ENCODE data around the gene TTC27.

Gene TTC27

DNA sequence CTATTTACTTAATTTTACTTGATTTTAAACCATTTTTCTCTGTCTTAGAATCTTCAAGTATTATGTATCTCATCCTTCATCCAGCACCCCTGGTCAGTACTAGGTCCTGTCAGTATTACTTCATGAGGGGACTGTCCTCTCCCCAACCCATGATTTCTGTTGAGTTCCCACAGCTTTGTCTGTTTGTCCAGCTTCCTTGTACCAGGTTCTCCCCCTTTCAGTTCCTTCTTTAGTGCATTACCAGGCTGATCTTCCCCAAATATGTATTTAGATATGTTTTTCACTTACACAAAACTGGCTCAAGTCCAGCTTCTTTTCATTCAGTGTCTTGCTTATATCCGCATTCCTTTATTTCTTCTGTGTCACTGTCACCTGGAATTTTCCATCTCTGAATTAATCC lies 13.8 kb upstream of the TTC27 start:
- no peaks in the 10 kb centered on the region for H3K9me3 ChIP-seq
- no peaks in the 10 kb centered on the region for H3K27me3 ChIP-seq
- H3K27ac ChIP-seq = no peak overlapping the region
- intact Hi-C loops (cut with DNase I; ENCODE audit: low total_unique reads) = no loop called here
- peaks cover 30 to 78% (median 54%) of the 10 kb centered on the region in 3 donors for H3K36me3 ChIP-seq
- no peak overlapping the region for H3K4me3 ChIP-seq
- peaks cover 0 to 5% (median 0%) of the 10 kb centered on the region in 4 donors for H3K4me1 ChIP-seq
- TF ChIP-seq, protein P1, sequence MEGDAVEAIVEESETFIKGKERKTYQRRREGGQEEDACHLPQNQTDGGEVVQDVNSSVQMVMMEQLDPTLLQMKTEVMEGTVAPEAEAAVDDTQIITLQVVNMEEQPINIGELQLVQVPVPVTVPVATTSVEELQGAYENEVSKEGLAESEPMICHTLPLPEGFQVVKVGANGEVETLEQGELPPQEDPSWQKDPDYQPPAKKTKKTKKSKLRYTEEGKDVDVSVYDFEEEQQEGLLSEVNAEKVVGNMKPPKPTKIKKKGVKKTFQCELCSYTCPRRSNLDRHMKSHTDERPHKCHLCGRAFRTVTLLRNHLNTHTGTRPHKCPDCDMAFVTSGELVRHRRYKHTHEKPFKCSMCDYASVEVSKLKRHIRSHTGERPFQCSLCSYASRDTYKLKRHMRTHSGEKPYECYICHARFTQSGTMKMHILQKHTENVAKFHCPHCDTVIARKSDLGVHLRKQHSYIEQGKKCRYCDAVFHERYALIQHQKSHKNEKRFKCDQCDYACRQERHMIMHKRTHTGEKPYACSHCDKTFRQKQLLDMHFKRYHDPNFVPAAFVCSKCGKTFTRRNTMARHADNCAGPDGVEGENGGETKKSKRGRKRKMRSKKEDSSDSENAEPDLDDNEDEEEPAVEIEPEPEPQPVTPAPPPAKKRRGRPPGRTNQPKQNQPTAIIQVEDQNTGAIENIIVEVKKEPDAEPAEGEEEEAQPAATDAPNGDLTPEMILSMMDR (IDR thresholded peaks at IDR 0.05) = no peak
- no peak for DNase-seq

DNA sequence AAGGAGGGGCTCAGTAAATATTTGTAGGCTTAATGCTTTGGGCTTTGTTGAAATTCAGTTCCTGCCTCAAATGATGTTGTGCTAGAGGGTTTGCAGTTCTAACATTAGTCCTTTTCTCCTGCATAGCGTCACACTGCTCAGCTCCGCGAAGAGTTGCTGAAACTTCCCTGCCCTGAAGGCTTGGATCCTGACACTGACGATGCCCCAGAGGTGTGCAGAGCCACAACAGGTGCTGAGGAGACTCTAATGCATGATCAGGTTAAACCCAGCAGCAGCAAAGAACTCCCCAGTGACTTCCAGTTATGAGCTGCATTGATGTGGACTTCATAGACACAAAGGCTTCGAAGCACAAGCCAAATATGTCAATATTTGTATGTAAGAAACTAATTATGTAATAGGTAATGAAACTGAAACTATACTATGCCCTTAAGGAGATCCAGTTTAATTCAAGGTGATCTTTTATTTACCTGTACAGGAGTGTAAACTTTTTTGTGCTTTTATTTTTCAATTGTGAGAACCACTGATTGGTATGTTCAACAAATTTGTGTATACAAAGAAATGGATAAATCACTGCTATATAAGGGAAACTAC lies 10.2 kb upstream of the TTC27 start:
- Histone ChIP-seq H3K9me3 (no peaks in the 10 kb centered on the region), H3K27me3 (no peaks in the 10 kb centered on the region), H3K4me3 (no peak overlapping the region), H3K36me3 (peaks cover 16 to 61% (median 33%) of the 10 kb centered on the region in 3 donors), H3K27ac (no peak overlapping the region), H3K4me1 (peaks cover 0 to 33% (median 10%) of the 10 kb centered on the region in 4 donors)
- intact Hi-C loops (cut with DNase I; ENCODE audit: low total_unique reads) = no loop called here
- DNase-seq = no peak
- TF ChIP-seq, protein P1 (IDR thresholded peaks at IDR 0.05) = no peak

DNA sequence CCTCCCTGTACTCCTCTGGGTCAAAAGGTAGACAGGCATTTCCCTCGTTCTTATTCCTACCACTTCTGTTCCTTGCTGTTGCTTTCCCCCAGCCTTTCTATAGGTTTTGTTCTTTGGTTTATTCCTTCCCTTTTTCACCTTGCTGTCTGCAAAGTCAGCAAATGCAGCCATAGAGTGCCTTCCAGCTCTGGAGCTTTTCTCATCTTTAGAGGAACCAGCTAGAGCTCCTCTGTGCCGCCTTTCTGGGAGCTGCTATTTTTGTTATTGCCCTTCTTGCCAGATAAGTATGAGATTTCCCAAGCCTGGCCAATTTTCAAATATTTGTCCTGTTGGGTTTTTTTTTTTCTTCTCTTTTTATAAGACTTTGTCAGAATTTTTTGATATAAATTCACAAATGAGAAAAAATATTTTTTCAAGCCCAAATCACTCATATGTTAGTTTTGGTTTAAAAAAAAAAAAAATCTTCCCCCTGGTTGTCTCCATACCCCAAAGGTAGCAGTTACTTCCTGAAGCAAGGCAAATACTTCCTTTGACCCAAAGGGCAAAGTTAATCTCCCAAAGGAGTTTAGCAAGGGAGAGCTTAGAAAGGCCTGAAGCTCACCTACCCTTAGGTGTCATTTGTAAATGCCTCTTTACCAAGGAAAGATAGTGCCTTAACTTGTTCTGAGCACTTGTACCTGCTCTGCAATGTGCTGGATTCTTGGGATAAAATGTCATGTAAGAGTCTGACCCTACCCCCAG lies 5.1 kb upstream of the TTC27 start:
- Histone ChIP-seq H3K9me3 (no peaks in the 10 kb centered on the region), H3K4me3 (no peak overlapping the region), H3K27me3 (no peaks in the 10 kb centered on the region), H3K36me3 (peaks cover 1 to 12% (median 5%) of the 10 kb centered on the region in 3 donors), H3K27ac (peak overlapping the region; percentile 69 to 80), H3K4me1 (peaks cover 0 to 51% (median 21%) of the 10 kb centered on the region in 4 donors)
- intact Hi-C loops (cut with DNase I; ENCODE audit: low total_unique reads) = no loop called here
- peak; percentile 43 to 71 for DNase-seq
- TF ChIP-seq, protein P1 (IDR thresholded peaks at IDR 0.05) = no peak

DNA sequence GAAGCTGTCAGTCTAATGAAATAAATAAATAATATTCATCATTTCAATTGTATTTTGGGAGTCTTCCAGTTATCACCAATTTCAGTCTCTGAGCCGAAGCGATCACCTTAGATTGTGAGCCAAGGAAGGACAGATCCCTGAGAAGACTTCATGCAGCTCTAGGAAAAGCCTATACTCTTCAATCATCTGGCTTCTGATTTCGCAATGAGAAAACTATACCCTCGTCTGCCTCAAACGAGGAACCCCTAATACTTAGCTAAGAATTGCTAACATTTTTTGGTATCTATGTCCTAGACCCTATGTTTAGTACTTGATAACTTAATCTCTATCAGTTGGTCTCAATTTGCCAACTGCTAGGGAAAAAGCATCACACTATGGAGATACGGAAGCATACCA lies 4.5 kb upstream of the TTC27 start:
- peaks cover 0 to 8% (median 0%) of the 10 kb centered on the region in 3 donors for H3K36me3 ChIP-seq
- H3K9me3 ChIP-seq = no peaks in the 10 kb centered on the region
- intact Hi-C loops (cut with DNase I; ENCODE audit: low total_unique reads) = no loop called here
- no peak overlapping the region for H3K4me3 ChIP-seq
- no peaks in the 10 kb centered on the region for H3K27me3 ChIP-seq
- H3K4me1 ChIP-seq = peaks cover 0 to 53% (median 21%) of the 10 kb centered on the region in 4 donors
- no peak for DNase-seq
- H3K27ac ChIP-seq = peak overlapping the region; percentile 69 to 80
- TF ChIP-seq, protein P1 (IDR thresholded peaks at IDR 0.05) = no peak

DNA sequence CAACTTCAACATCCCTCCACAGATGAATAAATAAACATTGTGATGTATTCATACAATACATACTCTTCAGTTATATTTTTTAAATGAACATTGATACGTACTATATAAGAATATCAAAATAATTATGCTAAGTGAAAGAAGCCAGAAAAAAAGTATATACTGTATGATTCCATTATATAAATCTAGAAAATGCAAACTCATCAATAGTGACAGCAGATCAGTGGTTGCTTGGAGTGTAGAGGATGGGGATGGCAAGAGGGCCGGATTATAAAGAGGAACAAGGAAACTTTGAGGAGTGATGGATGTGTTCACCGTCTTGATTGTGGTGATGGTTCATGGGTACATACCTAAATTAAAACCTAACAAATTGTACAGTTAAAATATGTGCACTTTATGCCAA lies 3.0 kb upstream of the TTC27 start:
- no peak for DNase-seq
- peaks cover 0 to 8% (median 0%) of the 10 kb centered on the region in 3 donors for H3K36me3 ChIP-seq
- H3K4me3 ChIP-seq = no peak overlapping the region
- H3K4me1 ChIP-seq = peaks cover 0 to 56% (median 30%) of the 10 kb centered on the region in 4 donors
- H3K27me3 ChIP-seq = no peaks in the 10 kb centered on the region
- no peak overlapping the region for H3K27ac ChIP-seq
- intact Hi-C loops (cut with DNase I; ENCODE audit: low total_unique reads) = no loop called here
- no peaks in the 10 kb centered on the region for H3K9me3 ChIP-seq
- TF ChIP-seq, protein P1 (IDR thresholded peaks at IDR 0.05) = no peak

Data from tibial artery (tissue), 4 donors.